HCT116 (cell line): ENCODE results near the gene TECPR1. TPM values are rescaled to one million over a fixed set of nuclear protein-coding genes. Genes with fewer than 3 reads are reported as not detected.

Experiments used
- ATAC-seq: fragments of 200-7000 bp; cut with Tn5 transposase; 2 replicates; pipeline ENCODE4 v1.9.1; 2020; ENCODE audit warnings: mild to moderate bottlenecking, moderate library complexity
- BruUV-seq: library from RNA; stranded (reverse); fragments of 400-500 nt; replicated peaks from 2 replicates; lab custom pipeline; 2021; lab: Mats Ljungman, UMichigan
- CTCF ChIA-PET: fragments of 300-600 bp; sonication (Branson Sonifier 250); formaldehyde crosslinking; loops from one replicate; lab custom pipeline; 2021; ENCODE audit warnings: antibody characterized with exemption; lab: Charles Lee
- POLR2A ChIA-PET: fragments of 300-600, 350-600 bp; sonication (Branson Sonifier 250); formaldehyde crosslinking; loops from one replicate; lab custom pipeline; 2021; ENCODE audit warnings: antibody characterized with exemption; lab: Charles Lee
- RAD21 ChIA-PET, 2 experiments: fragments of 300-600 bp; sonication (Branson Sonifier 250); formaldehyde crosslinking; loops; one replicate each; lab custom pipeline; 2023; ENCODE audit warnings: low total read pairs in 2 of 2; ENCODE audit not compliant: uncharacterized antibody in 2 of 2, unreplicated experiment in 2 of 2, low non-redundant PET in 1 of 2; lab: Charles Lee
- DNase-seq: peaks from one replicate; pipeline ENCODE4 v3.0.0-alpha.2; 2010; ENCODE audit warnings: low read depth, low spot score
- H2AFZ ChIP-seq: fragments of 200-600 bp; shearing (Covaris generic), sonication (generic); 2 replicates; pipeline ENCODE4 v1.6.1; 2017; ENCODE audit warnings: low read depth, mixed run types, mixed read lengths, antibody characterized with exemption, low read length; ENCODE audit not compliant: poor library complexity, severe bottlenecking
- H3K27ac ChIP-seq: 2 replicates; pipeline ENCODE4 v1.5.1; 2012; ENCODE audit warnings: low read depth, low read length
- H3K27me3 ChIP-seq: fragments of 200-600 bp; sonication (generic); 2 replicates; pipeline ENCODE4 v1.6.1; 2016; ENCODE audit warnings: mixed run types, low read length, mixed read lengths; ENCODE audit not compliant: insufficient read depth
- H3K36me3 ChIP-seq, 2 experiments: fragments of 200-500 bp in 1 of 2; fragments of 200-600 bp in 1 of 2; sonication (Bioruptor generic) in 1 of 2; sonication (generic) in 1 of 2; 2 replicates each; pipeline versions ENCODE4 v1.5.1 to v1.6.1; 2014 to 2016; ENCODE audit warnings: low read length in 2 of 2, inconsistent platforms in 1 of 2, mixed read lengths in 1 of 2, mixed run types in 1 of 2; ENCODE audit not compliant: insufficient read depth in 2 of 2, control insufficient read depth in 1 of 2
- H3K4me1 ChIP-seq, 2 experiments: fragments of 200-600 bp in 1 of 2; sonication (generic) in 1 of 2; 2 replicates each; pipeline versions ENCODE4 v1.5.1 to v1.6.1; 2012 to 2017; ENCODE audit warnings: low read length in 2 of 2, inconsistent platforms in 1 of 2, mild to moderate bottlenecking in 1 of 2, mixed read lengths in 1 of 2, mixed run types in 1 of 2, moderate library complexity in 1 of 2; ENCODE audit not compliant: insufficient read depth in 2 of 2, control insufficient read depth in 1 of 2
- H3K4me2 ChIP-seq: fragments of 200-600 bp; sonication (generic); 2 replicates; pipeline ENCODE4 v1.6.1; 2017; ENCODE audit warnings: mixed run types, low read length, mixed read lengths
- H3K4me3 ChIP-seq, 2 experiments: fragments of 200-600 bp in 1 of 2; sonication (generic) in 1 of 2; replicated peaks in 1 of 2; 2 replicates each; pipeline ENCODE4 v1.5.1; 2011 to 2016; ENCODE audit warnings: low read length in 2 of 2, control low read depth in 1 of 2, low read depth in 1 of 2, mild to moderate bottlenecking in 1 of 2, mixed read lengths in 1 of 2, mixed run types in 1 of 2
- H3K79me2 ChIP-seq: fragments of 200-600 bp; sonication (generic); 2 replicates; pipeline ENCODE4 v1.6.1; 2017; ENCODE audit warnings: mild to moderate bottlenecking, mixed run types, low read length, moderate library complexity, mixed read lengths; ENCODE audit not compliant: insufficient read depth
- H3K9ac ChIP-seq: fragments of 200-600 bp; sonication (generic); 2 replicates; pipeline ENCODE4 v1.6.1; 2016; ENCODE audit warnings: low read length, mixed read lengths
- H3K9me2 ChIP-seq: fragments of 200-600 bp; sonication (generic), shearing (Covaris generic); 2 replicates; pipeline ENCODE4 v1.6.1; 2017; ENCODE audit warnings: mixed run types, mild to moderate bottlenecking, moderate library complexity; ENCODE audit not compliant: insufficient read depth
- H3K9me3 ChIP-seq, 2 experiments: fragments of 200-500 bp in 1 of 2; fragments of 200-600 bp in 1 of 2; sonication (Bioruptor generic) in 1 of 2; sonication (generic) in 1 of 2; 2 replicates each; pipeline ENCODE4 v1.6.1; 2014 to 2017; ENCODE audit warnings: low read length in 2 of 2, mixed read lengths in 2 of 2, inconsistent platforms in 1 of 2, low read depth in 1 of 2, mild to moderate bottlenecking in 1 of 2, mixed run types in 1 of 2, moderate library complexity in 1 of 2; ENCODE audit not compliant: control insufficient read depth in 1 of 2, insufficient read depth in 1 of 2
- H4K20me1 ChIP-seq: fragments of 200-600 bp; sonication (generic), shearing (Covaris generic); 2 replicates; pipeline ENCODE4 v1.6.1; 2017; ENCODE audit warnings: mixed run types, mild to moderate bottlenecking, moderate library complexity; ENCODE audit not compliant: insufficient read depth
- CBX3 ChIP-seq: IDR thresholded peaks from 2 replicates; pipeline ENCODE4 v1.6.1; 2012; ENCODE audit warnings: low read depth
- CTCF ChIP-seq, 3 experiments: fragments of 200-600 bp in 1 of 3; sonication (generic) in 1 of 3; IDR thresholded peaks in 2 of 3; conservative IDR thresholded peaks in 1 of 3; 2 replicates each; pipeline ENCODE4 v1.5.1; 2012 to 2017; ENCODE audit warnings: low read depth in 2 of 3, low read length in 2 of 3, antibody characterized with exemption in 1 of 3, borderline replicate concordance in 1 of 3, control low read depth in 1 of 3, mild to moderate bottlenecking in 1 of 3, mixed read lengths in 1 of 3, mixed run types in 1 of 3, moderate library complexity in 1 of 3; ENCODE audit not compliant: insufficient read depth in 1 of 3
- EGR1 ChIP-seq: IDR thresholded peaks from 2 replicates; pipeline ENCODE4 v1.6.1; 2012; ENCODE audit warnings: low read depth
- EZH2 ChIP-seq: fragments of 200-600 bp; sonication (generic); IDR thresholded peaks from 2 replicates; pipeline ENCODE4 v1.6.1; 2017; ENCODE audit warnings: antibody characterized with exemption, mixed run types
- EZH2phosphoT487 ChIP-seq: fragments of 200-600 bp; IDR thresholded peaks from 2 replicates; pipeline ENCODE4 v1.6.1; 2018; ENCODE audit warnings: antibody characterized with exemption, borderline replicate concordance
- FOSL1 ChIP-seq: IDR thresholded peaks from 2 replicates; pipeline ENCODE4 v1.6.1; 2012; ENCODE audit warnings: low read depth
- JUND ChIP-seq: IDR thresholded peaks from 2 replicates; pipeline ENCODE4 v1.6.1; 2012
- MAX ChIP-seq: IDR thresholded peaks from 2 replicates; pipeline ENCODE4 v1.6.1; 2012
- POLR2A ChIP-seq: IDR thresholded peaks from 2 replicates; pipeline ENCODE4 v1.7.0; 2011; ENCODE audit warnings: borderline replicate concordance; ENCODE audit not compliant: insufficient read depth, insufficient read length; ENCODE audit errors: extremely low read depth
- RAD21 ChIP-seq: IDR thresholded peaks from 2 replicates; pipeline ENCODE4 v1.6.1; 2012; ENCODE audit warnings: low read depth, mild to moderate bottlenecking
- SIN3A ChIP-seq: IDR thresholded peaks from 2 replicates; pipeline ENCODE4 v1.6.1; 2012; ENCODE audit warnings: low read depth
- SP1 ChIP-seq: IDR thresholded peaks from 2 replicates; pipeline ENCODE4 v1.6.1; 2012; ENCODE audit warnings: low read depth
- TCF7L2 ChIP-seq: IDR thresholded peaks from 2 replicates; pipeline ENCODE4 v1.7.0; 2011; ENCODE audit warnings: borderline replicate concordance, inconsistent platforms; ENCODE audit not compliant: insufficient read depth, insufficient read length; ENCODE audit errors: extremely low read depth
- YY1 ChIP-seq: IDR thresholded peaks from 2 replicates; pipeline ENCODE4 v1.6.1; 2011; ENCODE audit warnings: low read length, low read depth, moderate library complexity, mild to moderate bottlenecking; ENCODE audit not compliant: insufficient replicate concordance; ENCODE audit errors: extremely low read depth
- ZBTB33 ChIP-seq: IDR thresholded peaks from 2 replicates; pipeline ENCODE4 v1.6.1; 2011; ENCODE audit warnings: mild to moderate bottlenecking, low read length, moderate library complexity; ENCODE audit not compliant: insufficient replicate concordance; ENCODE audit errors: extremely low read depth
- ZNF274 ChIP-seq: fragments of 200-500 bp; sonication (Bioruptor generic); IDR thresholded peaks from 2 replicates; pipeline ENCODE4 v1.6.1; 2014; ENCODE audit warnings: mild to moderate bottlenecking, low read depth, low read length, inconsistent platforms
- intact Hi-C: fragments of 100-400 bp; cut with micrococcal nuclease; formaldehyde crosslinking; loops from 2 replicates; pipeline ENCODE4 v1.10.0; 2022
- total RNA-seq: library from RNA; stranded (reverse); gene quantifications from one replicate; pipeline ENCODE4 v1.2.1, GENCODE V29; 2021; ENCODE audit not compliant: unreplicated experiment

TECPR1 gene
- total RNA-seq, 1 experiment from 2014 or later, result 19.9 TPM

GRCh38 chr7:98230746-98231471, 21.1 kb downstream of the TECPR1 start:
- BruUV-seq, result no TSS peak
- no peaks in the 10 kb centered on the region for H3K79me2 ChIP-seq
- ChIA-PET CTCF (no interaction called here), RAD21 (no interaction called here), POLR2A (no interaction called here)
- no peak overlapping the region for H3K27ac ChIP-seq
- no peaks in the 10 kb centered on the region for H3K4me1 ChIP-seq
- no peak overlapping the region for H2AFZ ChIP-seq
- H3K27me3 ChIP-seq, result no peaks in the 10 kb centered on the region
- H3K9me2 ChIP-seq, result no peaks in the 10 kb centered on the region
- no peak overlapping the region for H3K9ac ChIP-seq
- H3K4me2 ChIP-seq, result no peak overlapping the region
- H4K20me1 ChIP-seq, result no peaks in the 10 kb centered on the region
- ATAC-seq (no peak), DNase-seq (no peak)
- no peak overlapping the region for H3K4me3 ChIP-seq
- TF ChIP-seq YY1 (no peak), CTCF (IDR thresholded peaks at IDR 0.05 in 2 of 3, conservative IDR thresholded peaks at IDR 0.05 in 1 of 3; ENCODE audit: borderline replicate concordance in 1 of 3, insufficient read depth in 1 of 3, low read depth in 2 of 3, low read length in 2 of 3) (no peak), ZBTB33 (no peak), JUND (no peak), RAD21 (no peak), SP1 (no peak), FOSL1 (no peak), EGR1 (no peak), ZNF274 (no peak), SIN3A (no peak), EZH2 (no peak), TCF7L2 (no peak), POLR2A (no peak), CBX3 (no peak), EZH2phosphoT487 (no peak), MAX (no peak)
- intact Hi-C loops, result no loop called here
- H3K36me3 ChIP-seq, result no peaks in the 10 kb centered on the region
- no peaks in the 10 kb centered on the region for H3K9me3 ChIP-seq
